ENCODE measurements around the gene F7. TPM values are rescaled to one million over a fixed set of nuclear protein-coding genes. Genes with fewer than 3 reads are reported as not detected.

The F7 gene
- total and polyA plus RNA-seq, 7 donors: 0.36 TPM; not detected in 6

GRCh38 chr13:113070855-113071254 is 34.7 kb upstream of the F7 start:
- TF ChIP-seq POLR2A (IDR thresholded peaks at IDR 0.05): no peak
- DNase-seq: no peak
- Histone ChIP-seq H3K4me3 (no peak overlapping the region), H3K4me1 (no peaks in the 10 kb centered on the region), H3K9me3 (no peaks in the 10 kb centered on the region), H3K27me3 (no peaks in the 10 kb centered on the region), H3K27ac (no peak overlapping the region), H3K36me3 (no peaks in the 10 kb centered on the region)
- 85 to 92% methylated on average over 8 of the region's 8 CpGs for WGBS, 2 donors
- intact Hi-C loops (cut with DNase I): no loop called here

- WGBS, 2 donors: 90 to 91% methylated on average over 3 of the region's 3 CpGs
- TF ChIP-seq POLR2A (IDR thresholded peaks at IDR 0.05) (no peak), POLR2AphosphoS5 (IDR thresholded peaks at IDR 0.05) (no peak), CTCF (IDR thresholded peaks at IDR 0.05) (no peak), EP300 (IDR thresholded peaks at IDR 0.05) (no peak)
- Histone ChIP-seq H3K9me3 (no peaks in the 10 kb centered on the region), H3K36me3 (no peaks in the 10 kb centered on the region), H3K4me1 (no peaks in the 10 kb centered on the region), H3K27ac (no peak overlapping the region), H3K4me3 (no peak overlapping the region), H3K27me3 (no peaks in the 10 kb centered on the region)
- intact Hi-C loops (cut with DNase I): no loop called here
- no peak for DNase-seq
Observed at GRCh38 chr13:113072376-113072775, 33.2 kb upstream of the F7 start.

GRCh38 chr13:113073942-113074341 is 31.6 kb upstream of the F7 start:
- H3K27ac ChIP-seq: no peak overlapping the region
- no peaks in the 10 kb centered on the region for H3K36me3 ChIP-seq
- 92 to 94% methylated on average over 11 of the region's 11 CpGs for WGBS, 2 donors
- no peak for DNase-seq
- H3K27me3 ChIP-seq: no peaks in the 10 kb centered on the region
- intact Hi-C loops (cut with DNase I): no loop called here
- no peak overlapping the region for H3K4me3 ChIP-seq
- no peaks in the 10 kb centered on the region for H3K4me1 ChIP-seq
- TF ChIP-seq POLR2A (IDR thresholded peaks at IDR 0.05): no peak
- TF ChIP-seq POLR2AphosphoS5 (IDR thresholded peaks at IDR 0.05): no peak
- no peak for TF ChIP-seq EP300 (IDR thresholded peaks at IDR 0.05)
- TF ChIP-seq CTCF (IDR thresholded peaks at IDR 0.05): no peak
- no peaks in the 10 kb centered on the region for H3K9me3 ChIP-seq

GRCh38 chr13:113074401-113074800 is 31.2 kb upstream of the F7 start:
- Histone ChIP-seq H3K9me3 (no peaks in the 10 kb centered on the region), H3K4me3 (no peak overlapping the region), H3K27me3 (no peaks in the 10 kb centered on the region), H3K4me1 (no peaks in the 10 kb centered on the region), H3K36me3 (no peaks in the 10 kb centered on the region), H3K27ac (no peak overlapping the region)
- intact Hi-C loops (cut with DNase I): no loop called here
- DNase-seq: no peak
- 90 to 96% methylated on average over 18 of the region's 18 CpGs for WGBS, 2 donors
- no peak for TF ChIP-seq POLR2AphosphoS5 (IDR thresholded peaks at IDR 0.05)
- TF ChIP-seq POLR2A (IDR thresholded peaks at IDR 0.05): no peak
- TF ChIP-seq EP300 (IDR thresholded peaks at IDR 0.05): no peak
- no peak for TF ChIP-seq CTCF (IDR thresholded peaks at IDR 0.05)

- WGBS, 2 donors: 95 to 96% methylated on average over 22 of the region's 22 CpGs
- intact Hi-C loops (cut with DNase I): no loop called here
- H3K4me3 ChIP-seq: no peak overlapping the region
- no peaks in the 10 kb centered on the region for H3K27me3 ChIP-seq
- DNase-seq: no peak
- TF ChIP-seq POLR2AphosphoS5 (IDR thresholded peaks at IDR 0.05) (no peak), POLR2A (IDR thresholded peaks at IDR 0.05) (no peak), CTCF (IDR thresholded peaks at IDR 0.05) (no peak), EP300 (IDR thresholded peaks at IDR 0.05) (no peak)
- no peaks in the 10 kb centered on the region for H3K4me1 ChIP-seq
- H3K27ac ChIP-seq: no peak overlapping the region
- H3K9me3 ChIP-seq: no peaks in the 10 kb centered on the region
- H3K36me3 ChIP-seq: no peaks in the 10 kb centered on the region
Observed at GRCh38 chr13:113074876-113075275, 30.7 kb upstream of the F7 start.

Measured in sigmoid colon (tissue), 7 donors.